ENCODE data around the gene BAHCC1. TPM values are rescaled to one million over a fixed set of nuclear protein-coding genes. Genes with fewer than 3 reads are reported as not detected.

Gene BAHCC1
- total and polyA plus RNA-seq, 2 donors, result 5.8 to 7.3 TPM

- DNase-seq (ENCODE audit: low read depth in 6 of 9, low spot score in 9 of 9), result peak in 1 of 9 donors; percentile 67
- WGBS, result under 1% methylated on average over 34 of the region's 34 CpGs
- Histone ChIP-seq H3K27ac (ENCODE audit: low read depth in 1 of 2, low read length in 1 of 2) (peak overlapping the region; percentile 95 to 99), H3K4me1 (ENCODE audit: control insufficient read depth in 2 of 2, insufficient read depth in 2 of 2, low read length in 2 of 2) (peaks cover 15 to 48% of the 10 kb centered on the region in 2 donors), H3K9me3 (ENCODE audit: control insufficient read depth in 2 of 2, insufficient read depth in 1 of 2, low read length in 1 of 2) (peaks cover 0 to 11% of the 10 kb centered on the region in 2 donors), H3K36me3 (ENCODE audit: control insufficient read depth in 2 of 2, insufficient read depth in 2 of 2, low read length in 1 of 2) (peaks cover 27 to 29% of the 10 kb centered on the region in 2 donors), H3K4me3 (ENCODE audit: low read length in 2 of 2) (peak overlapping the region; percentile 60 to 99), H3K27me3 (ENCODE audit: control insufficient read depth in 2 of 2, insufficient read depth in 1 of 2, low read length in 1 of 2) (peaks cover 16 to 51% of the 10 kb centered on the region in 2 donors)
Observed at GRCh38 chr17:81514489-81514738, 119.2 kb downstream of the BAHCC1 start.

GRCh38 chr17:81514739-81515529 is 119.7 kb downstream of the BAHCC1 start:
- WGBS, result 1% methylated on average over 82 of the region's 82 CpGs
- H3K27ac ChIP-seq (ENCODE audit: low read depth in 1 of 2, low read length in 1 of 2), result peak overlapping the region; percentile 74 to 99
- H3K4me3 ChIP-seq (ENCODE audit: low read length in 2 of 2), result peak overlapping the region; percentile 60 to 99
- peaks cover 12 to 49% of the 10 kb centered on the region in 2 donors for H3K4me1 ChIP-seq (ENCODE audit: control insufficient read depth in 2 of 2, insufficient read depth in 2 of 2, low read length in 2 of 2)
- peaks cover 21 to 56% of the 10 kb centered on the region in 2 donors for H3K27me3 ChIP-seq (ENCODE audit: control insufficient read depth in 2 of 2, insufficient read depth in 1 of 2, low read length in 1 of 2)
- H3K36me3 ChIP-seq (ENCODE audit: control insufficient read depth in 2 of 2, insufficient read depth in 2 of 2, low read length in 1 of 2), result peaks cover 21 to 24% of the 10 kb centered on the region in 2 donors
- peak in 3 of 9 donors; percentile 44 to 64 (median 58) for DNase-seq (ENCODE audit: low read depth in 6 of 9, low spot score in 9 of 9)
- peaks cover 0 to 11% of the 10 kb centered on the region in 2 donors for H3K9me3 ChIP-seq (ENCODE audit: control insufficient read depth in 2 of 2, insufficient read depth in 1 of 2, low read length in 1 of 2)

GRCh38 chr17:81515530-81516041 is 120.3 kb downstream of the BAHCC1 start:
- no peak for DNase-seq (ENCODE audit: low read depth in 6 of 9, low spot score in 9 of 9)
- peaks cover 9 to 48% of the 10 kb centered on the region in 2 donors for H3K4me1 ChIP-seq (ENCODE audit: control insufficient read depth in 2 of 2, insufficient read depth in 2 of 2, low read length in 2 of 2)
- 82% methylated on average over 19 of the region's 19 CpGs for WGBS

More at GRCh38 chr17:81515530-81516041, 120.3 kb downstream of the BAHCC1 start:
- Histone ChIP-seq H3K27ac (ENCODE audit: low read depth in 1 of 2, low read length in 1 of 2) (peak overlapping the region; percentile 74 to 99), H3K27me3 (ENCODE audit: control insufficient read depth in 2 of 2, insufficient read depth in 1 of 2, low read length in 1 of 2) (peaks cover 28 to 63% of the 10 kb centered on the region in 2 donors), H3K4me3 (ENCODE audit: low read length in 2 of 2) (peak overlapping the region; percentile 58 to 99), H3K36me3 (ENCODE audit: control insufficient read depth in 2 of 2, insufficient read depth in 2 of 2, low read length in 1 of 2) (peaks cover 15 to 18% of the 10 kb centered on the region in 2 donors), H3K9me3 (ENCODE audit: control insufficient read depth in 2 of 2, insufficient read depth in 1 of 2, low read length in 1 of 2) (peaks cover 0 to 11% of the 10 kb centered on the region in 2 donors)

Other genes starting within 250 kb of the BAHCC1 start
- gene PVALEF, start 229.9 kb upstream of the BAHCC1 start, total RNA-seq, result not detected
- 0.02 TPM for gene PVALEF, start 229.9 kb upstream of the BAHCC1 start, polyA plus RNA-seq
- 0.24 TPM for gene AATK, start 229.2 kb upstream of the BAHCC1 start, total RNA-seq
- gene AATK, start 229.2 kb upstream of the BAHCC1 start, polyA plus RNA-seq, result 1.9 TPM
- 6.3 TPM for gene CEP131, start 172.5 kb upstream of the BAHCC1 start, total RNA-seq
- 13.3 TPM for gene CEP131, start 172.5 kb upstream of the BAHCC1 start, polyA plus RNA-seq
- 13.3 TPM for gene TEPSIN, start 156.4 kb upstream of the BAHCC1 start, total RNA-seq
- 85.3 TPM for gene TEPSIN, start 156.4 kb upstream of the BAHCC1 start, polyA plus RNA-seq
- gene NDUFAF8, start 156.1 kb upstream of the BAHCC1 start, total RNA-seq, result 101 TPM
- gene NDUFAF8, start 156.1 kb upstream of the BAHCC1 start, polyA plus RNA-seq, result 47.1 TPM
- 21.0 TPM for gene SLC38A10, start 100.2 kb upstream of the BAHCC1 start, total RNA-seq
- 63.6 TPM for gene SLC38A10, start 100.2 kb upstream of the BAHCC1 start, polyA plus RNA-seq
- 1,837 TPM for gene ACTG1, start 117.3 kb downstream of the BAHCC1 start, total RNA-seq
- gene ACTG1, start 117.3 kb downstream of the BAHCC1 start, polyA plus RNA-seq, result 2,739 TPM
- 0.47 TPM for gene FSCN2, start 132.9 kb downstream of the BAHCC1 start, total RNA-seq
- 0.87 TPM for gene FSCN2, start 132.9 kb downstream of the BAHCC1 start, polyA plus RNA-seq
- 8.8 TPM for gene FAAP100, start 156.9 kb downstream of the BAHCC1 start, total RNA-seq
- 43.9 TPM for gene FAAP100, start 156.9 kb downstream of the BAHCC1 start, polyA plus RNA-seq
- gene NPLOC4, start 241.7 kb downstream of the BAHCC1 start, total RNA-seq, result 26.1 TPM
- gene NPLOC4, start 241.7 kb downstream of the BAHCC1 start, polyA plus RNA-seq, result 43.3 TPM
- 0.47 TPM for gene TSPAN10, start 241.7 kb downstream of the BAHCC1 start, total RNA-seq
- 1.8 TPM for gene TSPAN10, start 241.7 kb downstream of the BAHCC1 start, polyA plus RNA-seq